HEK293 (cell line): ENCODE results near the gene TMEM151A.
A peak's percentile ranks its signal among the peaks of the same experiment; 100 is the strongest.

Experiments
- CTCF ChIA-PET: fragments of 350-600 bp; formaldehyde crosslinking; extraction: SDS; loops from one replicate; lab custom pipeline; 2021; ENCODE audit warnings: antibody characterized with exemption; lab: Yijun Ruan, JAX
- POLR2A ChIA-PET: fragments of 300-600 bp; formaldehyde crosslinking; extraction: SDS; loops from one replicate; lab custom pipeline; 2020; ENCODE audit warnings: antibody characterized with exemption, inconsistent platforms; lab: Yijun Ruan, JAX
- H3K27ac ChIP-seq: fragments of 200-500 bp; sonication (Bioruptor generic); 2 replicates; pipeline ENCODE4 v1.5.1; 2014; ENCODE audit warnings: low read depth, low read length, control low read depth, inconsistent platforms; ENCODE audit errors: extremely low read depth
- H3K36me3 ChIP-seq, 2 experiments: fragments of 200-500 bp in 1 of 2; sonication (Bioruptor generic) in 1 of 2; 1 replicate in 1 of 2; 2 replicates in 1 of 2; pipeline ENCODE4 v1.5.1; 2014 to 2017; ENCODE audit warnings: inconsistent platforms in 2 of 2, low read length in 2 of 2; ENCODE audit not compliant: control insufficient read depth in 2 of 2, insufficient read depth in 1 of 2
- H3K4me1 ChIP-seq: fragments of 200-500 bp; sonication (Bioruptor generic); 2 replicates; pipeline ENCODE4 v1.5.1; 2014; ENCODE audit warnings: mild to moderate bottlenecking, low read length, inconsistent platforms; ENCODE audit not compliant: control insufficient read depth, insufficient read depth
- H3K4me3 ChIP-seq: 2 replicates; pipeline ENCODE4 v1.5.1; 2011; ENCODE audit warnings: low read depth, mild to moderate bottlenecking, control low read depth, low read length, moderate library complexity
- H3K9me3 ChIP-seq: fragments of 200-500 bp; sonication (Bioruptor generic); 2 replicates; pipeline ENCODE4 v1.5.1; 2014; ENCODE audit warnings: low read depth, low read length, inconsistent platforms; ENCODE audit not compliant: control insufficient read depth, insufficient read depth
- GFI1B ChIP-seq: fragments of 450-650 bp; formaldehyde crosslinking; IDR thresholded peaks from 2 replicates; pipeline ENCODE4 v1.5.1; 2016; ENCODE audit warnings: missing biosample characterization, missing genetic modification characterization
- GLIS2 ChIP-seq: fragments of 450-650 bp; formaldehyde crosslinking; IDR thresholded peaks from 2 replicates; pipeline ENCODE4 v1.5.1; 2016; ENCODE audit warnings: missing biosample characterization, missing genetic modification characterization
- RBAK ChIP-seq: fragments of 450-650 bp; formaldehyde crosslinking; IDR thresholded peaks from 2 replicates; pipeline ENCODE4 v1.5.1; 2016; ENCODE audit warnings: missing biosample characterization, missing genetic modification characterization
- REPIN1 ChIP-seq: fragments of 450-650 bp; formaldehyde crosslinking; IDR thresholded peaks from 2 replicates; pipeline ENCODE4 v1.5.1; 2017; ENCODE audit warnings: missing biosample characterization, missing genetic modification characterization, low read depth
- SETDB1 ChIP-seq: IDR thresholded peaks from one replicate; pipeline ENCODE4 v1.6.1; 2017; ENCODE audit warnings: mild to moderate bottlenecking, low read length, moderate library complexity, mixed read lengths; ENCODE audit not compliant: insufficient read length
- SP2 ChIP-seq: fragments of 450-650 bp; formaldehyde crosslinking; IDR thresholded peaks from 2 replicates; pipeline ENCODE4 v1.5.1; 2016; ENCODE audit warnings: missing biosample characterization, missing genetic modification characterization
- YY1 ChIP-seq: fragments of 450-650 bp; formaldehyde crosslinking; IDR thresholded peaks from 2 replicates; pipeline ENCODE4 v1.5.1; 2018; ENCODE audit warnings: missing biosample characterization, missing genetic modification characterization
- ZIC2 ChIP-seq: fragments of 450-650 bp; formaldehyde crosslinking; IDR thresholded peaks from 2 replicates; pipeline ENCODE4 v1.5.1; 2016; ENCODE audit warnings: missing biosample characterization, missing genetic modification characterization
- ZNF202 ChIP-seq: fragments of 450-650 bp; formaldehyde crosslinking; IDR thresholded peaks from 2 replicates; pipeline ENCODE4 v1.5.1; 2016; ENCODE audit warnings: missing biosample characterization, missing genetic modification characterization, borderline replicate concordance
- ZNF350 ChIP-seq: fragments of 450-650 bp; formaldehyde crosslinking; IDR thresholded peaks from 2 replicates; pipeline ENCODE4 v1.5.0; 2017; ENCODE audit warnings: missing biosample characterization, mild to moderate bottlenecking, missing genetic modification characterization
- TF ChIP-seq, protein P1 (sequence below): fragments of 450-650 bp; formaldehyde crosslinking; IDR thresholded peaks from 2 replicates; pipeline ENCODE4 v1.5.1; 2017; ENCODE audit warnings: missing biosample characterization, missing genetic modification characterization
- TF ChIP-seq, protein P2 (sequence below): fragments of 450-650 bp; formaldehyde crosslinking; IDR thresholded peaks from 2 replicates; pipeline ENCODE4 v1.5.1; 2017; ENCODE audit warnings: missing biosample characterization, missing genetic modification characterization
- TF ChIP-seq, protein P3 (sequence below): fragments of 450-650 bp; formaldehyde crosslinking; IDR thresholded peaks from 2 replicates; pipeline ENCODE4 v1.5.1; 2016; ENCODE audit warnings: missing biosample characterization, missing genetic modification characterization

TMEM151A gene

DNA sequence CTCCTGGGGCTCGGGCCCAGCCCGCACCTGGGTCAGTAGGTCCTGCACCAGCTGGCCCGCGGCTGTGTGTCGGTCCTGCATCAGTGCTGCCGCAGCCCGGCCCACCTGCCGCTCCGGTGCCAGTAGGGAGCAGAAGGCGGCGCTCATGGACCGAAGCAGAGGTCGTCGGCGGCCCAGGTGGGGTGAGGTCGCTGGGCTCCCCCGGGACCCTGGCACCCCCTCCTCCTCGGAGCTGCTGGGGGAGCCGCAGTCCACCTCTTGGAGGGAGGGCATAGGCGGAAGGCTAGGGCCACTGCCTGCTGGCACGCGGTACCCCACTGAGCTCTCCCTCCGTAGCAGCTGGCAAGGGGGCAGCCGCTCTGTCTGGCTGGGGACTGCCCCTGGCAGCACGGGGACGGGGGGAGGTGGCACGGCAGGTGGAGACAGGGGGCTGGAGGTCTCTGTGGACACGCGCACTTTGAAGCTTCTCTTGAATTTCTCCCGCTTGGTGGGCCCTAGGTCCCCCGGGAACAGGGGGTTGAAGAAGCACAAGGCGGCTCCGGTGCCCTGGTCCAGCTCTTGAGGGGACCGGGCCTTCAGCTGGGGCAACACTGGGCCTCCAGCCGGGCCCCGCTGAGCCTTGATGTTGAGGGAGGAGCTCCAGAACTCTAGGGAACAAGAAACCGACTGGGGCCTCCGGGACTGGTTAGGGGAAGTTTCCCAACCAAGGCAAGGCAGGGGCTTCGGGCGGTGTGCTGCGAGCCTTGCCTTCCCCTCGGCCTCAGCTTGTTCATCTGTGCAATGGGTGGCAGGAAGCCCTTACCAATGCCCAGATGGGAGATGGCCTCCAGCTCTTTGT lies 43.1 kb downstream of the TMEM151A start:
- no peaks in the 10 kb centered on the region for H3K4me1 ChIP-seq
- H3K27ac ChIP-seq: no peak overlapping the region
- ChIA-PET POLR2A (interaction anchor here (0.9 to 1.9 kb wide), 6 partner anchors 8 to 46 kb away, joined by 3 to 10 read pairs (median 4); partner anchors contain the start of genes B4GAT1, BRMS1 and YIF1A), CTCF (interaction anchor here (0.6 to 3.1 kb wide), 7 partner anchors 9 to 624 kb away, joined by 3 to 19 read pairs (median 4); no protein-coding TSS in a partner anchor)
- H3K36me3 ChIP-seq: peaks cover 0 to 26% of the 10 kb centered on the region in 2 experiments; a peak in 1 of 3 replicates
- no peak overlapping the region for H3K4me3 ChIP-seq
- TF ChIP-seq ZNF202 (tag by site-specific recombination) (no peak), ZIC2 (peak; percentile 22; the same call in 1 of the 2 replicates), GLIS2 (tag by site-specific recombination) (0 out of 2 replicates have a peak, but pooled peaks have one; percentile 12), RBAK (no peak), GFI1B (tag by site-specific recombination) (no peak), YY1 (tag by site-specific recombination) (no peak), ZNF350 (tag by site-specific recombination) (no peak)
- TF ChIP-seq, protein P1, sequence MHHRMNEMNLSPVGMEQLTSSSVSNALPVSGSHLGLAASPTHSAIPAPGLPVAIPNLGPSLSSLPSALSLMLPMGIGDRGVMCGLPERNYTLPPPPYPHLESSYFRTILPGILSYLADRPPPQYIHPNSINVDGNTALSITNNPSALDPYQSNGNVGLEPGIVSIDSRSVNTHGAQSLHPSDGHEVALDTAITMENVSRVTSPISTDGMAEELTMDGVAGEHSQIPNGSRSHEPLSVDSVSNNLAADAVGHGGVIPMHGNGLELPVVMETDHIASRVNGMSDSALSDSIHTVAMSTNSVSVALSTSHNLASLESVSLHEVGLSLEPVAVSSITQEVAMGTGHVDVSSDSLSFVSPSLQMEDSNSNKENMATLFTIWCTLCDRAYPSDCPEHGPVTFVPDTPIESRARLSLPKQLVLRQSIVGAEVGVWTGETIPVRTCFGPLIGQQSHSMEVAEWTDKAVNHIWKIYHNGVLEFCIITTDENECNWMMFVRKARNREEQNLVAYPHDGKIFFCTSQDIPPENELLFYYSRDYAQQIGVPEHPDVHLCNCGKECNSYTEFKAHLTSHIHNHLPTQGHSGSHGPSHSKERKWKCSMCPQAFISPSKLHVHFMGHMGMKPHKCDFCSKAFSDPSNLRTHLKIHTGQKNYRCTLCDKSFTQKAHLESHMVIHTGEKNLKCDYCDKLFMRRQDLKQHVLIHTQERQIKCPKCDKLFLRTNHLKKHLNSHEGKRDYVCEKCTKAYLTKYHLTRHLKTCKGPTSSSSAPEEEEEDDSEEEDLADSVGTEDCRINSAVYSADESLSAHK (tag by site-specific recombination): no peak
- TF ChIP-seq, protein P2, sequence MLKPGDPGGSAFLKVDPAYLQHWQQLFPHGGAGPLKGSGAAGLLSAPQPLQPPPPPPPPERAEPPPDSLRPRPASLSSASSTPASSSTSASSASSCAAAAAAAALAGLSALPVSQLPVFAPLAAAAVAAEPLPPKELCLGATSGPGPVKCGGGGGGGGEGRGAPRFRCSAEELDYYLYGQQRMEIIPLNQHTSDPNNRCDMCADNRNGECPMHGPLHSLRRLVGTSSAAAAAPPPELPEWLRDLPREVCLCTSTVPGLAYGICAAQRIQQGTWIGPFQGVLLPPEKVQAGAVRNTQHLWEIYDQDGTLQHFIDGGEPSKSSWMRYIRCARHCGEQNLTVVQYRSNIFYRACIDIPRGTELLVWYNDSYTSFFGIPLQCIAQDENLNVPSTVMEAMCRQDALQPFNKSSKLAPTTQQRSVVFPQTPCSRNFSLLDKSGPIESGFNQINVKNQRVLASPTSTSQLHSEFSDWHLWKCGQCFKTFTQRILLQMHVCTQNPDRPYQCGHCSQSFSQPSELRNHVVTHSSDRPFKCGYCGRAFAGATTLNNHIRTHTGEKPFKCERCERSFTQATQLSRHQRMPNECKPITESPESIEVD (tag by site-specific recombination): no peak
- H3K9me3 ChIP-seq: no peaks in the 10 kb centered on the region

DNA sequence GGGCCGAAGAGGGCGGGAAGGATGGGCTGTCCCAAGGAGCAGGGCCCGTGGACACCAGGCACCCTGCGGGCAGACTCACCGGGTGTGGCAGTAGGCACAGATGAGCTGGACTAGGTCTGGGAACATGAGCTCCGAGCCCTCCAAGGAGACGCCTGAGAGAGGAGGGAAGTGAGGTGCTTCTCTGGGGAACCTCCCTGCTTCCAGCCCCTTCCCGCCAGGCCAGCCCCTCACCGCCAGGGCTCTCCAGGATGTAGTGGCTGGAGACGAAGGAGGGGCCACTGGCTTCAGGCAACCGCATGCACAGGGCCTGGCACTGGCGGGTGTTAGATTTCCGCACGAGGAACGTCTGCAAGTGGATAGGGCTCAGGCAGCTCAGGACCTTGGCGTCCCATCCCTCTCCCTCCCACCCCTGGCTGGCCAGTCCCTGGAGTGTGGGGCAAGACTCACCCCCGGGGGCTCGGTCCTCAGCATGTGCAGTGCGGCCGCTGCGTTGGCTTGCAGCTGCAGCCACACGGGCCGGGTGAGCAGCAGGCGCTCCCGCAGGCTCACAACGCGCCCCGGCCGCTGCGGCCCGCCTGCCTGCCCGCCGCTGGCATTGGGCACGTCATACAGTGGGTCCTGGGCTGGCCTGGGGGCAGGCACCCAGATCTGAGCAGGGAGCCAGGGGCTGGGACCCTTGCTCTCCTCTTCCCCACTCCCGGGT lies 44.0 kb downstream of the TMEM151A start:
- Histone ChIP-seq H3K27ac (no peak overlapping the region), H3K4me1 (no peaks in the 10 kb centered on the region), H3K4me3 (no peak overlapping the region), H3K9me3 (no peaks in the 10 kb centered on the region), H3K36me3 (peaks cover 0 to 34% of the 10 kb centered on the region in 2 experiments; a peak in 1 of 3 replicates)
- TF ChIP-seq SETDB1 (no peak), SP2 (peak; percentile 28; the same call in 1 of the 2 replicates), REPIN1 (tag by site-specific recombination) (no peak)
- TF ChIP-seq, protein P3, sequence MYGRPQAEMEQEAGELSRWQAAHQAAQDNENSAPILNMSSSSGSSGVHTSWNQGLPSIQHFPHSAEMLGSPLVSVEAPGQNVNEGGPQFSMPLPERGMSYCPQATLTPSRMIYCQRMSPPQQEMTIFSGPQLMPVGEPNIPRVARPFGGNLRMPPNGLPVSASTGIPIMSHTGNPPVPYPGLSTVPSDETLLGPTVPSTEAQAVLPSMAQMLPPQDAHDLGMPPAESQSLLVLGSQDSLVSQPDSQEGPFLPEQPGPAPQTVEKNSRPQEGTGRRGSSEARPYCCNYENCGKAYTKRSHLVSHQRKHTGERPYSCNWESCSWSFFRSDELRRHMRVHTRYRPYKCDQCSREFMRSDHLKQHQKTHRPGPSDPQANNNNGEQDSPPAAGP (tag by site-specific recombination): peak; percentile 38; the same call in 1 of the 2 replicates
- ChIA-PET CTCF (interaction anchor here (0.6 to 3.1 kb wide), 9 partner anchors 10 to 702 kb away, joined by 3 to 19 read pairs (median 4); no protein-coding TSS in a partner anchor), POLR2A (interaction anchor here (0.7 to 1.9 kb wide), 8 partner anchors 9 to 47 kb away, joined by 3 to 10 read pairs (median 3); partner anchors contain the start of genes B4GAT1, BRMS1, CD248 and YIF1A)
